Activated naive CD8-positive, alpha-beta T cell treated with anti-CD3 and anti-CD28 coated beads, Interleukin-2, amount 10 ng/mL, durations not matched to agents 7 days and 5 days (primary cell): ENCODE measurements around the gene RFLNA. TPM values are rescaled to one million over a fixed set of nuclear protein-coding genes. Genes with fewer than 3 reads are reported as not detected.
"Not testable (repeated sequence)": the region's sequence is repeated elsewhere in the genome, so short reads cannot be mapped to it uniquely, and the experiment has no call there.

Source experiments
- ATAC-seq: fragments of 150-1000 bp; cut with Tn5 transposase; one replicate; pipeline ENCODE4 v1.10.0; 2021; ENCODE audit warnings: low read depth, moderate library complexity
- POLR2A ChIA-PET: fragments of 350-600 bp; sonication (Branson Sonifier 250); formaldehyde crosslinking; loops from one replicate; lab custom pipeline; 2021; ENCODE audit warnings: antibody characterized with exemption; lab: Charles Lee
- DNase-seq: peaks from one replicate; pipeline ENCODE4 v3.0.0; 2021
- H3K27ac Mint-ChIP-seq: one replicate; pipeline ENCODE4 v1.8.0; 2022; ENCODE audit warnings: mild to moderate bottlenecking, mixed read lengths
- H3K27me3 Mint-ChIP-seq: one replicate; pipeline ENCODE4 v1.8.0; 2022; ENCODE audit warnings: mild to moderate bottlenecking, moderate library complexity, mixed read lengths
- H3K36me3 Mint-ChIP-seq: one replicate; pipeline ENCODE4 v1.8.0; 2021; ENCODE audit warnings: mild to moderate bottlenecking, mixed read lengths
- H3K4me1 Mint-ChIP-seq: one replicate; pipeline ENCODE4 v1.8.0; 2021; ENCODE audit warnings: mixed read lengths
- H3K4me3 Mint-ChIP-seq: one replicate; pipeline ENCODE4 v1.8.0; 2022; ENCODE audit warnings: mild to moderate bottlenecking, moderate library complexity, mixed read lengths
- H3K9me3 Mint-ChIP-seq: one replicate; pipeline ENCODE4 v1.8.0; 2021; ENCODE audit warnings: mixed read lengths
- total RNA-seq, 2 experiments: library from RNA; stranded (reverse); gene quantifications; one replicate each; pipeline ENCODE4 v1.2.3, GENCODE V29; 2021

RFLNA gene
- total RNA-seq, 2 experiments from 2014 or later, result not detected

DNA sequence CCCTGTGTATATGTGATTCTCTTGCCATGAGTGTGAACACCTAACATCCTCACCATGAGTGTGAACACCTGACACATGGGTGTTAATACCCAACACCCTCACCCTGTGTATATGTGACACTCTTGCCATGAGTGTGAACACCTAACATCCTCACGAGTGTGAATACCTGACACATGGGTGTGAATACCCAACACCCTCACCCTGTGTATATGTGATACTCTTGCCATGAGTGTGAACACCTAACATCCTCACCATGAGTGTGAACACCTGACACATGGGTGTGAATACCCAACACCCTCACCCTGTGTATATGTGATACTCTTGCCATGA, 28.1 kb downstream of the RFLNA start:
- H3K36me3 Mint-ChIP-seq, result peaks cover 22% of the 10 kb centered on the region
- H3K27me3 Mint-ChIP-seq, H3K9me3 Mint-ChIP-seq, H3K4me3 Mint-ChIP-seq, ATAC-seq, POLR2A ChIA-PET, H3K4me1 Mint-ChIP-seq, DNase-seq, H3K27ac Mint-ChIP-seq: not testable (repeated sequence)

DNA sequence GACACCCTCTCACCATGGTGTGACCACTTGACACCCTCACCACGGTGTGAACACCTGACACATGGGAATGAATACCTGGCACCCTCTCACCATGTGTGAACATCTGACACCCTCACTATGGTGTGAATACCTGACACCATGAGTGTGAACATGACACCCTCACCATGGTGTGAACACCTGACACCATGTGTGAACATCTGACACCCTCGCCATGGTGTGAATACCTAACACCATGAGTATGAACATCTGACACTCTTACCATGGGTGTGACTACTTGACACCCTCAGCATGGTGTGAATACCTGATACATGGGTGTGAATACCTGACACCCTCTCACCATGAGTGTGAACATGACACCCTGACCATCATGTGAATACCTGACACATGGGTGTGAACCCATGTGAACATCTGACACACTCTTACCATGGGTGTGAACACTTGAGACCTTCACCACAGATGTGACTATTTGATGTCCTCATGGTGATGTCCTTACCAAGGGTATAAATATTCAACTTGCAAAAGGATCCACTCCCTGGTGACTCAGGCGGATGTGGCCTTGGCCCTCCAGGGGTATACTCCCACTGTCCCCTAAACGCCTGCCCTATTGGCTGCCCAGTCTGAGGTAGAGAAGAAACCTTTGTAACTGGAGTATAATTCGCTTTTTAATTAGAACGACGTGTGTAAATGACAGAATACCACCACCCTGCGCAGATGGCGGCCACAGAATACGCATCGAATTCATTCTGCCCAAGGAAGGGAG, 29.1 kb downstream of the RFLNA start:
- H3K27ac Mint-ChIP-seq, result no peak overlapping the region
- no peak for ATAC-seq
- H3K4me3 Mint-ChIP-seq, result no peak overlapping the region
- H3K36me3 Mint-ChIP-seq, result peaks cover 22% of the 10 kb centered on the region
- POLR2A ChIA-PET, result no interaction called here
- no peak for DNase-seq
- peaks cover 8% of the 10 kb centered on the region for H3K9me3 Mint-ChIP-seq
- no peaks in the 10 kb centered on the region for H3K4me1 Mint-ChIP-seq
- H3K27me3 Mint-ChIP-seq, result no peaks in the 10 kb centered on the region

GRCh38 chr12:124324803-124325705, 30.2 kb downstream of the RFLNA start:
- Mint-ChIP-seq H3K9me3 (peaks cover 8% of the 10 kb centered on the region), H3K27ac (no peak overlapping the region), H3K4me3 (no peak overlapping the region), H3K27me3 (no peaks in the 10 kb centered on the region), H3K36me3 (peaks cover 22% of the 10 kb centered on the region), H3K4me1 (no peaks in the 10 kb centered on the region)
- DNase-seq, result no peak
- POLR2A ChIA-PET, result no interaction called here
- ATAC-seq, result no peak

DNA sequence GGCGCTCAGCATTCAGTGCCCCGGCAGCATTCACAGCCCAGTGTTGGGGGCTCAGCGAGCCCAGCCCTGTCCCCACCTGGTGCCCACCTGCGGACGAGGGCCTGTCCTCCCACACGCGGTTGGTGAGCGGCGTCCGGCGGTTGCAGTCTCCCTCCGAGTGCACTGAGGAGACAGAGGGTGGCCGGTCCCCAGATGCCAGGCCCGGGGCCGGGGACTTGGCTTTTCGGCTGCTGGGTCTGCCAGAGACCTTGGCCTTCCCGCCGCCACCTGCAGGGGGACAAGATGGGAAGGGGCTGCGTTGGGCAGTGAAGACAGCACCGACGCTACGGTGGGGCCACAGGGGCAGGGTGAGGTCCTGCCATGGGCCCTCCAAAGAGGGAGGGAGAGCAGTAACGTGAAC, 31.2 kb downstream of the RFLNA start:
- POLR2A ChIA-PET, result no interaction called here
- Mint-ChIP-seq H3K36me3 (peaks cover 22% of the 10 kb centered on the region), H3K4me3 (no peak overlapping the region), H3K9me3 (peaks cover 8% of the 10 kb centered on the region), H3K27me3 (no peaks in the 10 kb centered on the region), H3K27ac (no peak overlapping the region), H3K4me1 (no peaks in the 10 kb centered on the region)
- no peak for ATAC-seq
- no peak for DNase-seq

- ATAC-seq (no peak), DNase-seq (no peak)
- Mint-ChIP-seq H3K4me1 (no peaks in the 10 kb centered on the region), H3K27me3 (no peaks in the 10 kb centered on the region), H3K4me3 (no peak overlapping the region), H3K27ac (no peak overlapping the region), H3K36me3 (peaks cover 22% of the 10 kb centered on the region), H3K9me3 (peaks cover 8% of the 10 kb centered on the region)
- POLR2A ChIA-PET, result no interaction called here
Observed at GRCh38 chr12:124326871-124327270, 32.0 kb downstream of the RFLNA start.

GRCh38 chr12:124327362-124328043, 32.6 kb downstream of the RFLNA start:
- ATAC-seq (no peak), DNase-seq (no peak)
- POLR2A ChIA-PET, result no interaction called here
- Mint-ChIP-seq H3K9me3 (peaks cover 8% of the 10 kb centered on the region), H3K27me3 (no peaks in the 10 kb centered on the region), H3K4me3 (no peak overlapping the region), H3K4me1 (no peaks in the 10 kb centered on the region), H3K27ac (no peak overlapping the region), H3K36me3 (peaks cover 22% of the 10 kb centered on the region)

DNA sequence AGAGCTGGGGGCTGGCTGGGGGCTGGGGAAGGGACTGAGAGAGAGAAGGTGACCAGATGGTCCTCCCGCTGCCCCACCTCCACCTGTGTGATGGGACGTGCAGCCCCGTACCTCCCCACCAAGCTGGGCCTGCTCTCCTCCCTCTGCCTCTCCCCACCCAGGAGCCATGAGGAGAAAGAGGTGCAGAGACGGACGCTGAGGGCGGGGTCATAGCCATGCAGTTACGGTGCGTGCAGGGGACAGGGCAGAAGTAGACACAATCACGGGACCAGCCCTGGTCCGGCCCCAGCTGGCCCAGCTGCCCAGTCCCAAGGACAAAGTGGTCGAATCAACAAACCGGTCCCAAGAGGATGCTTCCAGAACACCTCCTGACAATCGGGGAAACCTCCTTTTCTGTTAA, 33.2 kb downstream of the RFLNA start:
- ATAC-seq (no peak), DNase-seq (no peak)
- Mint-ChIP-seq H3K27me3 (no peaks in the 10 kb centered on the region), H3K4me1 (no peaks in the 10 kb centered on the region), H3K9me3 (peaks cover 8% of the 10 kb centered on the region), H3K36me3 (peaks cover 22% of the 10 kb centered on the region), H3K27ac (no peak overlapping the region), H3K4me3 (no peak overlapping the region)
- POLR2A ChIA-PET, result no interaction called here

DNA sequence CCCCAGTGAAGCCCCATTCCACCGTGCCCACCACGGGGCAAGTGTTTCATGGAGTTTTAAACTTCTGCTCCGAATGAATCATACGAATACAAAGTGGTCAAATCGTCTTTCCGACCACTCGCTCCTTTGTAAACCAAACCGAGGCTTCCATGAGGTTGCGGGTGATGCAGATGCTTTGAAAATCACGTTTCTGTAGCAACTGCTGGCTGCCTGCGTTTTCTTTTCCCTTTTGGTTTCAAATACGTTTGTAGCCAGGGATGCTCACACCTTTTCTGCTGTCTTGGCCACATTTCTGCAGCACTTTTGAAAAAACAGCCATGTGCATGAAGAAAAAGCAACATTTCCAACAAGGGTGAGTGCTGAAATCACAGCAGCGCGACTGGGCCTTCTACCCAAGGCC, 33.7 kb downstream of the RFLNA start:
- POLR2A ChIA-PET, result no interaction called here
- H3K36me3 Mint-ChIP-seq, result peaks cover 19% of the 10 kb centered on the region
- no peaks in the 10 kb centered on the region for H3K27me3 Mint-ChIP-seq
- H3K4me3 Mint-ChIP-seq, result no peak overlapping the region
- H3K4me1 Mint-ChIP-seq, result no peaks in the 10 kb centered on the region
- peaks cover 7% of the 10 kb centered on the region for H3K9me3 Mint-ChIP-seq
- ATAC-seq (no peak), DNase-seq (no peak)
- H3K27ac Mint-ChIP-seq, result no peak overlapping the region

DNA sequence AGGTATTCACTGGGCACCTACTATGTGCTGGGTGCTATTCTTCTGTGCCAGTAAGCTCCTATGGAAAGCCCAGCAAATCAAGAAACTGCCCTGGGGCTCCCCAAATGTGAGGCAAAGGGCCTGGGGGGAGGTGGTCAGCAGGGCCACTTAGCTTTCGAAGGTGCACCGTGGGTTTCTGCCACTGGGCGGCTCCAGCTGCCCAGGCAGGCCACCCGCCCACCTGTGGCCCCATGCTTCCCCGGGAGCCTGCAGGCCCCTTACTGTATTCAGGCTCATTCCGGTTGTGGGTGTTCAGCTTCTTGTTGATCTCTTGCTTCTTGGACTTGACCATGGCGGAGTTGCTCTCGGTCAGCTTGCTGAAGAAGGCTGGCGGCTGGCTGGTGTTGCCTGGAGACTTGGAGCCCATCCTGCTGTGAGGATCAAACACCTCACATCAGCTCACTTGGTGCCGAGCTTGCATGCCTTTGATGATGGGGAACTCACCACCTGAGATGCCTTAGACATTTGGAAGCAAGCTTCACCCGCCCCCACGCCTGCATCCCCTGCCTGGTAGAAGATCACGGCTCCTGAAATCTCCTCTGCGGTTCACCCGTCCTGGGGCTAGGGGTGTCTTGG, 37.3 kb downstream of the RFLNA start:
- Mint-ChIP-seq H3K9me3 (no peaks in the 10 kb centered on the region), H3K4me3 (no peak overlapping the region), H3K27me3 (no peaks in the 10 kb centered on the region), H3K36me3 (peaks cover 10% of the 10 kb centered on the region), H3K27ac (no peak overlapping the region), H3K4me1 (no peaks in the 10 kb centered on the region)
- DNase-seq (no peak), ATAC-seq (no peak)
- POLR2A ChIA-PET, result no interaction called here

DNA sequence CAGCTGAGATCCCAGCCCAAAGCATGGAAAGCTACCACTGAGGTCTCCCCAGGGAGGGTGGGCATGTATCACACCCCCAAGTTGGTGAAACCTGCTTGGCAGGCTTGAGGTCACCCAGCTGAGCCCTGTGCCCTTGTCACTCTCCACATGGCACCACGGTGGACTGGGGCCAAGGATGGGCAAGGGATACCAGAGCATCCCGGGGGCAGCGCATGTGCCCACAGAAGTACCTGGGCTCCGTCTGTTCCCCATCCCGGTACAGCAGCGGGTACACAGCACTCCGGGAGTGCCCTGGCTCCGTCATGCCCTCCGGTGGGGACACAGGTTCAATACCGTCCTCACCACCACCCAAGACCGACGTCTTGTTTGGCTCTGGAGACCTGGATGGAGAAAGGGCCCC, 38.0 kb downstream of the RFLNA start:
- Mint-ChIP-seq H3K4me3 (no peak overlapping the region), H3K4me1 (no peaks in the 10 kb centered on the region), H3K9me3 (no peaks in the 10 kb centered on the region), H3K36me3 (peaks cover 10% of the 10 kb centered on the region), H3K27me3 (no peaks in the 10 kb centered on the region), H3K27ac (no peak overlapping the region)
- POLR2A ChIA-PET, result no interaction called here
- DNase-seq, result no peak
- ATAC-seq, result no peak

GRCh38 chr12:124333724-124334123, 38.8 kb downstream of the RFLNA start:
- POLR2A ChIA-PET, result no interaction called here
- Mint-ChIP-seq H3K27ac (no peak overlapping the region), H3K4me3 (no peak overlapping the region), H3K27me3 (no peaks in the 10 kb centered on the region), H3K9me3 (no peaks in the 10 kb centered on the region), H3K4me1 (no peaks in the 10 kb centered on the region), H3K36me3 (peaks cover 13% of the 10 kb centered on the region)
- DNase-seq (no peak), ATAC-seq (no peak)

DNA sequence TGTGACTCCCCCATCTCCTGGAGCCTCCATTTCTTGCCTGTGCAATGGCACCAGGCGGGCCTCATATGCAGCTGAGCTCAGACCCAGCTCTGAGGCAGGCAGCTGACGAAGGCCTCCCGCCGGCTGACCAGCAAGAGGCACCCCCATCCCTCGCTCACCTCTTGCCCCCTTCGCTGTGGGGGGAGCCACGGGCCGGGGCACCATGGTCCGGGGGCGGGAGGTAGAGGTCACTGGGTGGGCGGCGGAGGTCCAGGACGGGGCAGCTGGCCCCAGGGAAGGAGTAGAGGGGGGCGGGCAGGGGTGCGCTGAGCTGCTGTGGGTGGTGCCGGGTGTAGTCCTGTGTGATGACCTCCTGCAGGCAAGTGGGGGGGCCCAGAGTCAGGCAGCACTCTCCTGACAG, 39.4 kb downstream of the RFLNA start:
- ATAC-seq (no peak), DNase-seq (no peak)
- H3K9me3 Mint-ChIP-seq, result no peaks in the 10 kb centered on the region
- no peaks in the 10 kb centered on the region for H3K27me3 Mint-ChIP-seq
- no peak overlapping the region for H3K4me3 Mint-ChIP-seq
- no peaks in the 10 kb centered on the region for H3K4me1 Mint-ChIP-seq
- no peak overlapping the region for H3K27ac Mint-ChIP-seq
- POLR2A ChIA-PET, result no interaction called here
- peaks cover 13% of the 10 kb centered on the region for H3K36me3 Mint-ChIP-seq

DNA sequence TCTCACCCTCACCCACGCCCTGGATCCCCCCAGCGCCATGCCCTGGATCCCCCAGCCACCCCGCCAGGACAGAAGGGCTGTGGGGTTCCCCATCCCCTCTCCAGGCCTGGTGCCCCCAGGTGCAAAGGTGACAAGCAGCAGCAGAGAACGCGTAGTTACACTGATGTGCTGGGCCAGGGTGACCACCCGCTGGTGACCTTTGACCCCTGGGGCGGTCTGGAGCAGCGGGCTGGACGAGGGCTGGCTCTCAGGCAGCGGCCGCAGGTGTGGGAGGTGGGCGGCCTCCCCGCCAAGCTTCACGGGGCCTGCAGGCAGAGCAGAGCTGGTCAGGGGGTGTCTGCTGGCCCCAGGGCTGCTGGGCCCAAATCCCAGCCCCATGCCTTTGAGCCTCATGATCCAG, 40.1 kb downstream of the RFLNA start:
- no peaks in the 10 kb centered on the region for H3K9me3 Mint-ChIP-seq
- no peak for DNase-seq
- no peaks in the 10 kb centered on the region for H3K4me1 Mint-ChIP-seq
- no peak overlapping the region for H3K4me3 Mint-ChIP-seq
- no peak overlapping the region for H3K27ac Mint-ChIP-seq
- no peaks in the 10 kb centered on the region for H3K27me3 Mint-ChIP-seq
- POLR2A ChIA-PET, result no interaction called here
- ATAC-seq, result no peak
- peaks cover 14% of the 10 kb centered on the region for H3K36me3 Mint-ChIP-seq
